Measurements from ENCODE around the gene OR51E1. TPM values are rescaled to one million over a fixed set of nuclear protein-coding genes. Genes with fewer than 3 reads are reported as not detected.

OR51E1 gene
- total and polyA plus RNA-seq, 10 of the 15 experiments (the other 5 are each of a cell fraction or from before 2014, with no cell fraction given): not detected

DNA sequence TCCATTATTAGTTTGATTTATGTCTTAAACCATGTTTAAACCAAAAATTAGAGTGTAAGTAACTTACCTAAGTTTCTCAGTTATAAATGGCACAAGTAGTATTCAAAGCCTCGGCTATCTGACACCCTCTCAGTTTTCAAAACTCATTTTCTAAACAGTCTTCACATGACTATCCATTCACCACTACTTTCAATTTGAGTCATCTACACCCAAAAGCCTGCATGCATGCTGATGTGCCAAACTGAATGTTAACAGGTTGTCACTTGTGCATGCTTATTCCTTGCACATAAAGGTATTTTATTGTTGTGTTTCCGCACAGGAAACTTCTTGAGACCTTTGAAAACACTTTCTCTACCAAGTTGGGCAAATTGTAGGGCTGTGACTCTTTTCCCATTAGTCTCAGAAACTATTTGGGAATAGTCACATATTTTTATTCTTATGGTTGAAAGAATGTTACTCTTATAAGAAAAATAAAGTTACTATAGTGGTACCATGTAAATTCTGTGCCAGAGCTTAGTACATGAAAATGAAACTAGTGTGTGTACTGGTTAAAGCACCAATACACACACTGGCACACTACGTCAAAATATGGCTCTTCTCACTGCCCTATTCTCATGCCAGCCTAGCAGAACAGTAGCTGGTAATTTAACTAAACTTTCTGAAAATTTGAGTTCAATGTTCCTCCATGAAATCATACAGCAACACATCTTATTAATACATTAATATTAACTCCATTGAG lies 56.1 kb downstream of the OR51E1 start (continued):
- TF ChIP-seq, protein P1, sequence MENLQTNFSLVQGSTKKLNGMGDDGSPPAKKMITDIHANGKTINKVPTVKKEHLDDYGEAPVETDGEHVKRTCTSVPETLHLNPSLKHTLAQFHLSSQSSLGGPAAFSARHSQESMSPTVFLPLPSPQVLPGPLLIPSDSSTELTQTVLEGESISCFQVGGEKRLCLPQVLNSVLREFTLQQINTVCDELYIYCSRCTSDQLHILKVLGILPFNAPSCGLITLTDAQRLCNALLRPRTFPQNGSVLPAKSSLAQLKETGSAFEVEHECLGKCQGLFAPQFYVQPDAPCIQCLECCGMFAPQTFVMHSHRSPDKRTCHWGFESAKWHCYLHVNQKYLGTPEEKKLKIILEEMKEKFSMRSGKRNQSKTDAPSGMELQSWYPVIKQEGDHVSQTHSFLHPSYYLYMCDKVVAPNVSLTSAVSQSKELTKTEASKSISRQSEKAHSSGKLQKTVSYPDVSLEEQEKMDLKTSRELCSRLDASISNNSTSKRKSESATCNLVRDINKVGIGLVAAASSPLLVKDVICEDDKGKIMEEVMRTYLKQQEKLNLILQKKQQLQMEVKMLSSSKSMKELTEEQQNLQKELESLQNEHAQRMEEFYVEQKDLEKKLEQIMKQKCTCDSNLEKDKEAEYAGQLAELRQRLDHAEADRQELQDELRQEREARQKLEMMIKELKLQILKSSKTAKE (IDR thresholded peaks at IDR 0.05; ENCODE audit: low read depth, poor library complexity, severe bottlenecking): peak; percentile 30
- peak; percentile 41; the same call in 1 of the 2 replicates for TF ChIP-seq DPF2 (IDR thresholded peaks at IDR 0.05)
- TF ChIP-seq MTA2 (IDR thresholded peaks at IDR 0.05; ENCODE audit: low read depth): 0 out of 2 replicates have a peak, but pooled peaks have one; percentile 41
- TF ChIP-seq BACH1 (IDR thresholded peaks at IDR 0.05; ENCODE audit: borderline replicate concordance): peak; percentile 51; the same call in 1 of the 2 replicates
- TF ChIP-seq CEBPB (IDR thresholded peaks at IDR 0.05; ENCODE audit: borderline replicate concordance in 1 of 2, low read depth in 2 of 2, low read length in 2 of 2): no peak
- no peak for TF ChIP-seq STAT1 (conservative IDR thresholded peaks at IDR 0.05)
- TF ChIP-seq EP300 (IDR thresholded peaks at IDR 0.05; ENCODE audit: borderline replicate concordance in 1 of 2, control insufficient read depth in 1 of 2, low read depth in 2 of 2, low read length in 2 of 2): peak; percentile 15 to 65; a peak in 2 of 4 replicates
- TF ChIP-seq CHD2 (IDR thresholded peaks at IDR 0.05; ENCODE audit: borderline replicate concordance, low read depth, low read length): no peak
- TF ChIP-seq, protein P2, sequence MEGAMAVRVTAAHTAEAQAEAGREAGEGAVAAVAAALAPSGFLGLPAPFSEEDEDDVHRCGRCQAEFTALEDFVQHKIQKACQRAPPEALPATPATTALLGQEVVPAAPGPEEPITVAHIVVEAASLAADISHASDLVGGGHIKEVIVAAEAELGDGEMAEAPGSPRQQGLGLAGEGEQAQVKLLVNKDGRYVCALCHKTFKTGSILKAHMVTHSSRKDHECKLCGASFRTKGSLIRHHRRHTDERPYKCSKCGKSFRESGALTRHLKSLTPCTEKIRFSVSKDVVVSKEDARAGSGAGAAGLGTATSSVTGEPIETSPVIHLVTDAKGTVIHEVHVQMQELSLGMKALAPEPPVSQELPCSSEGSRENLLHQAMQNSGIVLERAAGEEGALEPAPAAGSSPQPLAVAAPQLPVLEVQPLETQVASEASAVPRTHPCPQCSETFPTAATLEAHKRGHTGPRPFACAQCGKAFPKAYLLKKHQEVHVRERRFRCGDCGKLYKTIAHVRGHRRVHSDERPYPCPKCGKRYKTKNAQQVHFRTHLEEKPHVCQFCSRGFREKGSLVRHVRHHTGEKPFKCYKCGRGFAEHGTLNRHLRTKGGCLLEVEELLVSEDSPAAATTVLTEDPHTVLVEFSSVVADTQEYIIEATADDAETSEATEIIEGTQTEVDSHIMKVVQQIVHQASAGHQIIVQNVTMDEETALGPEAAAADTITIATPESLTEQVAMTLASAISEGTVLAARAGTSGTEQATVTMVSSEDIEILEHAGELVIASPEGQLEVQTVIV (IDR thresholded peaks at IDR 0.05; ENCODE audit: borderline replicate concordance, partially characterized antibody): no peak
- TF ChIP-seq POU2F2 (IDR thresholded peaks at IDR 0.05; ENCODE audit: borderline replicate concordance, low read depth, low read length): peak; percentile 65; the same call in 1 of the 3 replicates
- TF ChIP-seq JUND (IDR thresholded peaks at IDR 0.05; ENCODE audit: low read depth, low read length): peak; percentile 96
